Activated T-helper 17 cell treated with anti-CD3 and anti-CD28 coated beads, Interleukin-2, amount 50 U/mL, for 72 hours (primary cell): ENCODE measurements around the gene AKAIN1. TPM values are rescaled to one million over a fixed set of nuclear protein-coding genes. Genes with fewer than 3 reads are reported as not detected.
A peak's percentile ranks its signal among the peaks of the same experiment; 100 is the strongest.

Source experiments
- ATAC-seq: fragments of 150-1000 bp; cut with Tn5 transposase; replicated peaks from 2 replicates; pipeline ENCODE4 v1.10.0; 2021; ENCODE audit warnings: mild to moderate bottlenecking, moderate library complexity
- H3K27ac Mint-ChIP-seq: one replicate; pipeline ENCODE4 v1.8.0; 2022; ENCODE audit warnings: mixed read lengths
- H3K27me3 Mint-ChIP-seq: one replicate; pipeline ENCODE4 v1.8.0; 2022; ENCODE audit warnings: mixed read lengths
- H3K36me3 Mint-ChIP-seq: one replicate; pipeline ENCODE4 v1.8.0; 2022; ENCODE audit warnings: low read depth, mild to moderate bottlenecking, mixed read lengths
- H3K4me1 Mint-ChIP-seq: one replicate; pipeline ENCODE4 v1.8.0; 2022; ENCODE audit warnings: mixed read lengths
- H3K4me3 Mint-ChIP-seq: one replicate; pipeline ENCODE4 v1.8.0; 2022; ENCODE audit warnings: mild to moderate bottlenecking, mixed read lengths
- H3K9me3 Mint-ChIP-seq: one replicate; pipeline ENCODE4 v1.8.0; 2022; ENCODE audit warnings: mixed read lengths
- total RNA-seq, 2 donors: library from RNA; stranded (reverse); gene quantifications; one replicate each; pipeline ENCODE4 v1.2.3, GENCODE V29; 2022

Gene AKAIN1, protein sequence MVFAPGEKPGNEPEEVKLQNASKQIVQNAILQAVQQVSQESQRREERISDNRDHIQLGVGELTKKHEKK
- total RNA-seq = not detected

DNA sequence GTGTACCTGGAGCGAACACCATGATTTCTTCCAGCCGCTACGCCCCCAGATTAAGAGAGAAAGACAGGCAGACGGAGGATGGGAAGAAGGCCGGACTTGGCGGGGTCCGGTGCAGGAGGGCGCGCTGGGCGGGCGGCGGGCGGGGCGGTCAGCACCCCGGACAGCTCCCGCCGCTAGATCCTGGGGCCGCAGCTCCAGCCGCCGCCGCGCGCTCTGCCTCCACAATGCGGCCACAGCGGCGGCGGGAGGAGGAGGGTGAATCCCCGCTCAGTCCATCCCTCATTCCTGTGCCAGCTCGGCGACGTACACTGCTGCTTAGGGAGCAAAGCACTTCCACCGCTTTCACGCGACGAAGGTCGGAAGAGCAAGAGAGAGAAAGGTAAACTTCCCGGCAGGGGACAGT lies at the start of gene AKAIN1:
Gene AKAIN1 (minus strand): TSS at position 226 of the 403 bp plus-strand sequence. CDS start 204 bp downstream, at position 22.
- ATAC-seq = no peak
- peak within 1 kb of the TSS; percentile 23 for H3K4me3 Mint-ChIP-seq
- H3K4me1 Mint-ChIP-seq = peaks cover 7% of the 10 kb centered on the region
- H3K9me3 Mint-ChIP-seq = no peaks in the 10 kb centered on the region
- no peak within 1 kb of the TSS for H3K27ac Mint-ChIP-seq
- H3K27me3 Mint-ChIP-seq = peaks cover 58% of the 10 kb centered on the region
- peaks cover 6% of the 10 kb centered on the region for H3K36me3 Mint-ChIP-seq

DNA sequence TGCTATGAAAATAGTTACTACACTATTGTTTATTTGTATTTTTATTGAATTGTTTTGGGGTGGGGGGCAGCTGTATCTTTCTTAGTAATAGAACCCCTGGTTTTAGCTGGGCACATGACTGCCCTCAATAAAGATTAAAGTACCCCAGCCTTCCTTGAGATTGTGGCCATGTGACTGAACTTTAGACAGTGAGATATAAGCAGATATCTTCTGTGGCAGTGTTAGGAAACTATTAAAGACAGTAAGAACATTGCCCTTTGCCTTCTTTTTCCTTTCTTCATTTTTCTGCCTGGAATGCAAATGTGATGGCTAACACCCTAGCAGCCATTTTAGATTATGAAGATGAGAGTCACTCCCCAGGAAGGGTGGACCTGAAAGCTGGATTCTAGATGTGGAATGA lies 47.9 kb upstream of the AKAIN1 start:
- peaks cover 45% of the 10 kb centered on the region for H3K36me3 Mint-ChIP-seq
- peaks cover 10% of the 10 kb centered on the region for H3K4me1 Mint-ChIP-seq
- H3K9me3 Mint-ChIP-seq = no peaks in the 10 kb centered on the region
- ATAC-seq = no peak
- no peaks in the 10 kb centered on the region for H3K27me3 Mint-ChIP-seq
- no peak overlapping the region for H3K27ac Mint-ChIP-seq
- H3K4me3 Mint-ChIP-seq = no peak overlapping the region

DNA sequence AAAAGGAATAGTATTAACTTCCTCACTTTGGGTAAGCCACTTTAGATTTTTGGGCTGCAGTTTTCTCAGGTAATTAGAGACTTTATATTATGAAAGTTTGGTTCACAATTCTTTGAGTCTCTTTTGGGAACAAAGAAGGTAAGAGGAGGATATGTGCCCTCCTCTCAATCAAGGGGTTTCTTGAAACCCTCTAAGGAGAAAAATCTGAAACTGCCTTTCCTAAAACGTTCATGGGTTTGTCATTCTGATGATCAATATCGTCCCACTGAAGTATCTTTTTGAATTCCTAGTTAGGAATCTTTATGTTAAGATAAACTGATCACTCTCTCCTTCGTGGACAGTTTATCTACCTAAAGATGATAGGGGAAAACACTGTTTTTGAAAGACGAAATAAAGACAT lies 42.4 kb upstream of the AKAIN1 start:
- no peak for ATAC-seq

DNA sequence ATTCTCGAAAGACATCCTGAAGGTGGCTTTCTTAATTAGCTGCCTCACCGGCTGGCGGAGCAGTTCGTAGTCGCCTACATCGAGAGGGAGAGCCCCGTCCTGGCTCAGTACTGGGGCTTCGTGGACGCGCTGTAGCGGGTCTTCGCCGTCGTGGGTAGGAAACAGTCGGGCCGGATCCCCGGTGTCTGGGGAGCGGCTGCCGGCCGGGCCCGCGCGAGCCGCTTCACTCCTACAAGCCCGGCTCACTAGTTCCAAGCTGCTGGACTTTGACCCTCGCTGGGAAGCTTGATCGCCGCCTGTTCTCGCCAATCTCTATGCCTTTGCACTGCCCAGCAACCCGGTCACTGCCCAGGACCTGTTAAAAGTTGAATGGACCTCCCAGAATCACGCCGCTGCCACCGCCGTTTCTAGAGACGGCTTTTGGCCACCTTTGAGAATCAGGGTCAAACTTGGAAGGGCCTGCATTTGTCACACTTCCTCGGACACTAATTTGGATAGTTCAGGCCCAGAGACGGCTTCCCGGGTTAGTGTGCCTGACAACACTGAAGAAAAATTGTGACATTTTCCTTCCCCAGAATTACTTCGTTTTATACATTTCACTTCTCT lies 41.4 kb upstream of the AKAIN1 start:
- H3K4me3 Mint-ChIP-seq = peak overlapping the region; percentile 95
- peak; percentile 50 for ATAC-seq
- H3K9me3 Mint-ChIP-seq = no peaks in the 10 kb centered on the region
- peaks cover 12% of the 10 kb centered on the region for H3K4me1 Mint-ChIP-seq
- H3K27me3 Mint-ChIP-seq = no peaks in the 10 kb centered on the region
- H3K36me3 Mint-ChIP-seq = peaks cover 39% of the 10 kb centered on the region
- H3K27ac Mint-ChIP-seq = peak overlapping the region; percentile 95

More for the DNA sequence above, 42.4 kb upstream of the AKAIN1 start:
- Mint-ChIP-seq H3K27ac (no peak overlapping the region), H3K4me3 (peak overlapping the region; percentile 95), H3K27me3 (no peaks in the 10 kb centered on the region), H3K4me1 (peaks cover 12% of the 10 kb centered on the region), H3K36me3 (peaks cover 48% of the 10 kb centered on the region), H3K9me3 (no peaks in the 10 kb centered on the region)

DNA sequence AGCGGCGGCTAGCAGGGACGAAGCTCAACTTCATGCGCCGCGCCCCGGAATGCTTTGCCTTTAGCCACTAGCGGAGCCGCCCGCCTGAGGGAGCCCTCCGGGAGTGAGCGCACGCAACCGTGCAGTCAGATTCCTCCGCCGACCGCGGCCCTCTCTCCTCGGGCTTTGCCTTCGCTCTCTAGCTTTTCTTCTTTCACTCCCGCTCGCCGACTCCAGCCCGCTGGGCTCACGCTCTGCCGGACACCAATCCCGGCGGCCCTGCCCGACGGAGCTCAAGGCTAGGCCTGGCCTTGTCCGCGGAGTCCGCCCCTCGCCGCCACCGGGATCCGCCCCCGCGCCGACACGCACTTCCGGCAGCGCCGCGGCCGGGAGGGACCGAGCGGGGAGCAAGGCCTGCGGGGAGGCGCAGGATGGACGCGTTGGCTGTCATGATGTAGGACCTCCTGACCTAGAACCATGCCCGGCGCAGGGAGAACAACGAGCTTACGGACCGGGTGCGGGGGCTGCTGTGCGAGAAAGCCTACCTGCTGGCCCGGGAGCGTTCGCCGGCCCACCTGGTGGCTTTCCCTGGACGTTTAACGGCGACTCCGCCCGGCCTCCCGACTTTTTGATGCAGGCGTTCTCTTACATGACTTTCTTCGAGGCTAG lies 40.8 kb upstream of the AKAIN1 start:
- H3K4me3 Mint-ChIP-seq = peak overlapping the region; percentile 95
- peak; percentile 93 for ATAC-seq
- peaks cover 12% of the 10 kb centered on the region for H3K4me1 Mint-ChIP-seq
- peak overlapping the region; percentile 95 for H3K27ac Mint-ChIP-seq
- H3K27me3 Mint-ChIP-seq = no peaks in the 10 kb centered on the region
- no peaks in the 10 kb centered on the region for H3K9me3 Mint-ChIP-seq
- peaks cover 33% of the 10 kb centered on the region for H3K36me3 Mint-ChIP-seq

DNA sequence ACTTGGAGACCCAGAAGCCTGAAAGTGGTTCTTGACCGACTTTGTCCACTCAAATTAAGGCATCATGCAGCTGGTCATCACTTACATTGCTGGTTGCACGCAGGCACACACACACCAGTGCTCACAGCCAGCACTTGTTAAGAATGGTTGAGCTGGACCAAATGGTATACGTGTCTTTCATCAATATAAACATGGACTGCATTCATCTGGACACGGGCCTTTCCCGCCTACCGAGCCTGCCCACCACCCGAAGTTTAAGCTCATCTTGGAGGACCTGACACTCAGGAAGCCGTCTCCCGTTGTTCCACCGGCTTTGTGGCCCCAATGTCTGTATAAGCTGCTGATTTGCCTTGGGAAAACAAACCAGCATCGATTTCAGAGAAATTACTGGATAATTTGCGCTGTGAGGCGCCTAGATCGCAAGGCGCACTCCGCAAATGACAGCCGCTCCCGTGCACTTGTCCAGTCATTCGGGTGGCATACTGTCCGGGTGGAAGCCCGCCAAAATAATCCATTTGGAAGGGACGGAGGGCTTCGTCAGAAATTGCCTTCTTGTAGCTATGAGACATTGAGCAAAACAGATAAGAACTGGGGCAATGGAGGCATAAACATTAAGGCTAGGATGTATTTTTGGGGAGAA lies 40.1 kb upstream of the AKAIN1 start:
- Mint-ChIP-seq H3K27me3 (peaks cover 3% of the 10 kb centered on the region), H3K4me3 (peak overlapping the region; percentile 95), H3K36me3 (peaks cover 26% of the 10 kb centered on the region), H3K9me3 (no peaks in the 10 kb centered on the region), H3K27ac (peak overlapping the region; percentile 95), H3K4me1 (peaks cover 8% of the 10 kb centered on the region)
- peak; percentile 41 for ATAC-seq

DNA sequence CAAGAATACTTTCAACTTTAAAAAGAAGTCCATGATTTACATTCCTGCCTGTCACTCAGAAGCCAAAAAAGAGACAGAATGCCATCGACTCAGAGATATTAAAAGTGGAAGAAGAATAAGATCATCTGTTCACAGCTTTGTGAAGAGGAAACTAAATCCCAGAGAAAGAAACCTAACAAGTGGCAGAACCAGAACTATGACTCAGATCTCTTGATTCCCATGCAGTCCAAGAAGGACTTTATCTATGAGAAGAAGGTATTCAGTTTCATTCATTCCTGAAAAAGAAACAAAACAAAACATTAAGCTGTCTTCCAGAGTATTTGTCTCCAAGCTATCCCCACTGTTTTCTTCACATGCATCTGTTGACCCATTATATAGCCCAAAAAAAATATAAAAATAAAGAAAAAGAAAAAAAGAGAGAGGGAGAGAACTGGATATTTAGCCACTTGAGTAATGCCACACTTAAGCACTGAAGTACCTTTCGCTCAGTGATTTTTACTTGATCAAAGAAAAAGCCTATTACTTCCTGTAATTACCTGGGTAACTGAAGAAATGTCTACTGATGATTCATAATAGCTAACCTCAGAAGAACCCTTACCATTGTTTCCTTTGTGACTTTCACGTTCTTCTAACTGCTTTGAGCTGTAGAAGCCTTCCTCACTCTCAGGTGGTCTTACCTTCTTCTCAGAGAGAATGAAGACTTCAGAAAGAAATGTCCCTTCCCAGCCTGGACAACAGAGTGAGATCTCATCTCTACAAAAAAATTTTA lies 17.7 kb upstream of the AKAIN1 start:
- ATAC-seq = peak; percentile 84
- no peaks in the 10 kb centered on the region for H3K9me3 Mint-ChIP-seq
- no peak overlapping the region for H3K27ac Mint-ChIP-seq

DNA sequence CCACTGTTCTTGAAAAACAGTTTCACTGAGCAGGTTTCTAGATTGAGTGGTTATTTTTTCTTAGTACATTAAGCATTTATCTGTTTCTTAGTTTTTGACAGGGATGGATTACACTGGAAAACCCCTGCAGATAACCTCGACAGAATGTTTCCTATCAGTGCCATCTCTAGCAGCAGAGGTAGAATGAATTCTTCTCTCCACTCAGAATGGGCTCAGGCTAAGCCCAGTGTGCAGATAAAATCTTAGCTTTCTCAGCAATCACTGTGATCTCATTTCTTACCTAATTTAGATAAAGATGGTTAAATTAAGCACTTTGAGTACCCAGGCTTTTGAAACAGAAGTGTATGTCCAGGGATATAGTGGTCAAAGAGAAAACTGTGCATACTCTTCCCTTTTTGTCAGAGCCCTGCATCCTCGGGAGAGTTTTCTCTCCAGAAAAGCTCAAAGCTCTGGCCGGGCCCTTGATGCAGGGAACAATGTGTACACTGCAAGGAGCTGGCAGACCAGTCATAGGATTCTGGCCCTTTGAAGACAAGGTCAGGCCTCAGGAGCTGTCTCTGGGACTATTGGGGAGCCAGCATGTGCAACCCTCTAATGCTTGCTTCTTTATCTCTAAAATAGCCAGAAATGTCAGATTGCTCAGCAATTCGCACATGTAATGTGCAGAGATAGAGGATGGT lies 10.6 kb upstream of the AKAIN1 start:
- peaks cover 21% of the 10 kb centered on the region for H3K27me3 Mint-ChIP-seq
- H3K4me1 Mint-ChIP-seq = no peaks in the 10 kb centered on the region
- ATAC-seq = no peak
- no peak overlapping the region for H3K4me3 Mint-ChIP-seq
- H3K9me3 Mint-ChIP-seq = no peaks in the 10 kb centered on the region
- H3K36me3 Mint-ChIP-seq = no peaks in the 10 kb centered on the region
- no peak overlapping the region for H3K27ac Mint-ChIP-seq

More for the DNA sequence above, 17.7 kb upstream of the AKAIN1 start:
- H3K36me3 Mint-ChIP-seq = no peaks in the 10 kb centered on the region
- peaks cover 5% of the 10 kb centered on the region for H3K4me1 Mint-ChIP-seq
- peaks cover 13% of the 10 kb centered on the region for H3K27me3 Mint-ChIP-seq
- H3K4me3 Mint-ChIP-seq = no peak overlapping the region

DNA sequence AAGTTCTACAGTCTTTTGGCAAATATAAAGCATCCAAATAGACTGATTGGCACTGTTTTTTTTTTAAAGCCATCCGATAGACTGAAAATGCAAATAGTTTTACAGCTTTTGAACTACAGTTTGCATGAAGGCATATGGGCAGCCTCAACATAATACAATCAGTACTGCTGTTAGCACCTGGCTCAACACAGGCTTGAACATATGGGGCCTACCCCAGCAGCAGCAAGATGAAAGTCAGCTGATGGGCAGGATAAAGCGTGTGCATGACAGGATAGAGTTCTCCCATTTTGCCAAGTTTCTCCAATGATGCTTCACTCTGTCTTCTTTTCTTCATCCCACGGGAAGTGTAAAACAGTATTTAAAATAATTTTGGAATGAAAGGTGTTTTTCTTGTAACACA lies 1.3 kb upstream of the AKAIN1 start:
- Mint-ChIP-seq H3K9me3 (no peaks in the 10 kb centered on the region), H3K27ac (no peak overlapping the region), H3K27me3 (peaks cover 60% of the 10 kb centered on the region), H3K36me3 (peaks cover 6% of the 10 kb centered on the region), H3K4me3 (no peak overlapping the region), H3K4me1 (peaks cover 7% of the 10 kb centered on the region)
- no peak for ATAC-seq

DNA sequence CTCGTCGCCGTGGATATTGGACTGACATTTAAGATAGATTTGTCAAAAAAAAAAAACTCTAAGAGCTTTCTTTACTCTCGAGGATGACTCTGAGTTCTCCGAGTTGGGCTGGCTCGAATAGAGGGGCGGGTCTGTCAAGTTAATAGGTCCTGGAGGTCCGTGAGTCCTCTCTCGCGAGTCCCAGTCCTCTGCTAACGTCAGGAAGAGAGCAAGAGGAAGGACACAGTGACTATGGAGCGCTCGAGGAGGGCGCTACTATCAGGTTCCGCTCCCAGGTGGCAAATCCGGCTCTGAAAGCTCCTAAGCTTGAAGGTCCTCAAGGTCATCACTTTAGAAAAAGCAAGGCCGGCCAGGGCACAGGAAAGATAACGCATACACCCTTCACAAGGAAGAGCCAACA lies 404 bp upstream of the AKAIN1 start:
- Mint-ChIP-seq H3K4me3 (no peak overlapping the region), H3K4me1 (peaks cover 7% of the 10 kb centered on the region), H3K9me3 (no peaks in the 10 kb centered on the region), H3K27ac (no peak overlapping the region), H3K36me3 (peaks cover 6% of the 10 kb centered on the region), H3K27me3 (peaks cover 56% of the 10 kb centered on the region)
- no peak for ATAC-seq

DNA sequence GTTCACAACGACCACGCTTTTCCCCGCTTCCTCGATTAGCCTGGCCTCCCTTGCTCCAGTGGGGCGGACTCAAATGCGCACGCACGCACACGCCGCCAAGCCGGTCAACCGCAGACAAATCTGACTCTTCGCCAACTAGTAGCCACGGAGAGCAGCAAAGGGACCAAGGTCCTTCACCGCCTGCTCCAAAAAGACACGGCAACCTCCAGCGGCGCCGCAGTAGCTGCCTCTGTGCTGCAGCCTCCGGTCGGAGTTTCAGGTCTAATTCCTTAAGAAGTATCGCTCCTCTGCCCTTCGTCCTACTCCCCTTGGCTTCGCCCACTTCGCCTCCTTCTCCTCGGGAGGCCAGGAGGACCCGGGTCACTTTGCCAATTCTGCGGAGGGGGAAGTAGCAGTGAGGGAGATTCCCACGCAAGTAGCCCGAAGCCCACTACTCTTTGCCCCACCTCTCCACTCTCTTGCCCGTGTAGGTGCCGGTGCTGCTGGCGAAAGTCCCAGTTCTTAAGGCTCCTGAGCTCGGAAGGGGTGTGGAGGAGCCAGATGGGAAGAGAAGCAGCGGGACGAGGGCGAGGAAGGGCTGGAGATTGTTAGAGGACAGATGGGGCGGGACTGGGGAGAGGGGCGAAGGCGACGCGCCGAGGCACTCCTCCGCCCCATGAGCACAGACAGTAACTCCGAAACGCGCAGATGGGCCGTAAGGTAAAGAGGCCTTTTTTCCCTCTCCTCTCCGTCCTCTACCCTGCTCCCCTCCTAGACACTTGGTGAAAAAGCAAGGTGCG lies 615 bp downstream of the AKAIN1 start:
- no peak for ATAC-seq
- Mint-ChIP-seq H3K27me3 (peaks cover 58% of the 10 kb centered on the region), H3K4me1 (peaks cover 7% of the 10 kb centered on the region), H3K9me3 (no peaks in the 10 kb centered on the region), H3K4me3 (peak overlapping the region; percentile 23), H3K27ac (no peak overlapping the region), H3K36me3 (peaks cover 6% of the 10 kb centered on the region)

DNA sequence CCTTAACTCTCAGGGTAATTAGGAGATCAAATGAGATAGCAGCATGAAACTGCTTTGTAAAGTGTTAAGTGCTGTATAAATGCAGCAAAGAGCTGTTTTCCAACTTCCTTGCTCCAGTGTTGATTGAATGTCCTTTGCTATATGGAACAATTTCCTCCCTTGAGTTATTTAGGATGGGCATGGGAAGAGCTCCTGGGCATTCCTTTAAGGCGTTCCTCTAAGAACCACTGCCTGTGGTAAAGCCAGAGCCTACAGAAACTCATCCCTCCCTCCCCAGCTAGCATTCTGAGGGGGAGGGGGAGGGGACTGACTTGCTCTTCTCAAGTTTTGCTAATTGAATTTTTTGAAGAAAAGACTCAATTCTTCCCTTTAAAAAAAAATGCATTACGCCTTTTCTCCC lies 1.4 kb downstream of the AKAIN1 start:
- no peak for ATAC-seq
- H3K27ac Mint-ChIP-seq = no peak overlapping the region
- H3K4me3 Mint-ChIP-seq = no peak overlapping the region
- H3K27me3 Mint-ChIP-seq = peaks cover 61% of the 10 kb centered on the region
- H3K4me1 Mint-ChIP-seq = peaks cover 7% of the 10 kb centered on the region
- no peaks in the 10 kb centered on the region for H3K9me3 Mint-ChIP-seq
- peaks cover 6% of the 10 kb centered on the region for H3K36me3 Mint-ChIP-seq

DNA sequence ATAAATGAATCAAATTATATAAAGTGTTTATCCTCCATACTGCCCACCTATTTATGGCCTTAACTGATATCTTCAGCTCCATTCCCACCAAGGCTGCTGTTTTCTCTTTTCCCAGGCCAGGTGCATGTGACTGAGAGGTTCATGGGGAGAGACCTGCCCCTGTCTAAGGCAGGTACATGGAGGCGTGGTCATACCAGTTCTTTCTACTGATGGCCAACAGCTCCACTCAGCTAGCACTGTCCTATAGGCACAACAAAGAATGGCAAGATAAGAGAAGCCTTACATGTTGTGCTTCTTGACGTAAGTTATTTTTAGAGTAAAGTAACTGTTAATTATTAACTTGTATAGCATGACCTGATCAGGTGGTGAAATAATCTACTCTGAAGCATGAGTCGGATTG lies 16.8 kb downstream of the AKAIN1 start:
- Mint-ChIP-seq H3K9me3 (no peaks in the 10 kb centered on the region), H3K27me3 (peaks cover 17% of the 10 kb centered on the region), H3K4me1 (no peaks in the 10 kb centered on the region), H3K36me3 (no peaks in the 10 kb centered on the region), H3K4me3 (no peak overlapping the region), H3K27ac (no peak overlapping the region)
- no peak for ATAC-seq
